Naive thymus-derived CD4-positive, alpha-beta T cell (primary cell): Measurements from ENCODE around the gene TTC39A. TPM values are rescaled to one million over a fixed set of nuclear protein-coding genes. Genes with fewer than 3 reads are reported as not detected.

Experiments used
- ATAC-seq: fragments of 150-1000 bp; cut with Tn5 transposase; 2 replicates; pipeline ENCODE4 v1.10.0; 2021; ENCODE audit warnings: mild to moderate bottlenecking, moderate library complexity
- CTCF ChIA-PET: fragments of 350-600 bp; sonication (Branson Sonifier 250); formaldehyde crosslinking; loops from one replicate; lab custom pipeline; 2021; ENCODE audit warnings: antibody characterized with exemption; lab: Charles Lee
- POLR2A ChIA-PET: fragments of 350-600 bp; sonication (Branson Sonifier 250); formaldehyde crosslinking; loops from one replicate; lab custom pipeline; 2021; ENCODE audit warnings: antibody characterized with exemption, inconsistent platforms; lab: Charles Lee
- DNase-seq, 9 donors: peaks; one replicate each; pipeline versions ENCODE4 v3.0.0 to v3.0.0-alpha.2; 2020 to 2022; ENCODE audit warnings: mixed read lengths in 1 of 9
- H3K27ac ChIP-seq: one replicate; pipeline ENCODE4 v1.7.0; 2013; ENCODE audit warnings: mild to moderate bottlenecking, low read depth, low read length, moderate library complexity
- H3K27me3 ChIP-seq, 2 donors: one replicate each; pipeline ENCODE4 v1.7.0; 2013; ENCODE audit warnings: low read length in 2 of 2, mild to moderate bottlenecking in 2 of 2, moderate library complexity in 2 of 2; ENCODE audit not compliant: control insufficient read depth in 2 of 2, insufficient read depth in 2 of 2
- H3K36me3 ChIP-seq, 3 experiments: 1 replicate in 2 of 3; 2 replicates in 1 of 3; pipeline ENCODE4 v1.7.0; 2013; ENCODE audit warnings: low read length in 3 of 3, mild to moderate bottlenecking in 3 of 3, moderate library complexity in 1 of 3; ENCODE audit not compliant: insufficient read depth in 3 of 3, control insufficient read depth in 2 of 3
- H3K4me1 ChIP-seq, 2 donors: one replicate each; pipeline ENCODE4 v1.7.0; 2013; ENCODE audit warnings: low read length in 2 of 2, mild to moderate bottlenecking in 2 of 2, moderate library complexity in 1 of 2; ENCODE audit not compliant: control insufficient read depth in 2 of 2, insufficient read depth in 2 of 2
- H3K4me3 ChIP-seq: 2 replicates; pipeline ENCODE4 v1.7.0; 2013; ENCODE audit warnings: mild to moderate bottlenecking, low read length
- H3K9me3 ChIP-seq, 3 experiments: 1 replicate in 2 of 3; 2 replicates in 1 of 3; pipeline ENCODE4 v1.7.0; 2013; ENCODE audit warnings: low read length in 3 of 3; ENCODE audit not compliant: control insufficient read depth in 2 of 3
- H3K27ac Mint-ChIP-seq, 9 donors: one replicate each; pipeline ENCODE4 v1.8.0; 2020 to 2022; ENCODE audit warnings: mixed read lengths in 9 of 9, mild to moderate bottlenecking in 8 of 9, moderate library complexity in 5 of 9, inconsistent platforms in 2 of 9
- H3K27me3 Mint-ChIP-seq, 5 donors: one replicate each; pipeline ENCODE4 v1.8.0; 2021 to 2022; ENCODE audit warnings: mixed read lengths in 5 of 5, mild to moderate bottlenecking in 1 of 5
- H3K36me3 Mint-ChIP-seq, 5 donors: one replicate each; pipeline ENCODE4 v1.8.0; 2020 to 2022; ENCODE audit warnings: mixed read lengths in 5 of 5, mild to moderate bottlenecking in 3 of 5, inconsistent platforms in 1 of 5
- H3K4me1 Mint-ChIP-seq, 7 donors: one replicate each; pipeline ENCODE4 v1.8.0; 2020 to 2022; ENCODE audit warnings: mixed read lengths in 7 of 7, mild to moderate bottlenecking in 3 of 7, inconsistent platforms in 1 of 7
- H3K4me3 Mint-ChIP-seq, 10 donors: one replicate each; pipeline ENCODE4 v1.8.0; 2020 to 2022; ENCODE audit warnings: mild to moderate bottlenecking in 10 of 10, mixed read lengths in 10 of 10, moderate library complexity in 6 of 10, inconsistent platforms in 2 of 10
- H3K9me3 Mint-ChIP-seq, 11 donors: one replicate each; pipeline ENCODE4 v1.8.0; 2020 to 2022; ENCODE audit warnings: mixed read lengths in 11 of 11, mild to moderate bottlenecking in 4 of 11, inconsistent platforms in 1 of 11, moderate library complexity in 1 of 11
- intact Hi-C, 2 donors: fragments of 100-400 bp; cut with micrococcal nuclease; formaldehyde crosslinking; loops; one replicate each; pipeline ENCODE4 v1.15.1; 2023
- polyA plus RNA-seq, 2 donors: library from polyadenylated mRNA; unstranded; fragments of 300-500 nt; fragmentation: Illumina TruSeq; gene quantifications; one replicate each; pipeline ENCODE4 v1.2.3, GENCODE V29; 2021
- total RNA-seq, 6 experiments: library from RNA in 5 of 6; stranded (reverse) in 5 of 6; gene quantifications; 1 replicate in 5 of 6; 2 replicates in 1 of 6; pipeline ENCODE4 v1.2.3 and lab custom pipeline; 2021 to 2026

TTC39A gene
- total and polyA plus RNA-seq, 7 experiments from 2014 or later: 0.16 TPM; not detected in 6

GRCh38 chr1:51296383-51297357 is 33.7 kb downstream of the TTC39A start:
- CTCF ChIA-PET: interaction anchor here (0.8 to 1.4 kb wide), 4 partner anchors 9 to 367 kb away, joined by 3 to 4 read pairs (median 4); no protein-coding TSS in a partner anchor
- no peaks in the 10 kb centered on the region for H3K9me3 ChIP-seq
- Mint-ChIP-seq H3K4me3 (peak overlapping the region; percentile 30 to 82 (median 70)), H3K27me3 (no peaks in the 10 kb centered on the region), H3K4me1 (peaks cover 0 to 28% (median 9%) of the 10 kb centered on the region in 7 donors), H3K27ac (peak overlapping the region in 2 of 9 donors; percentile 63 to 72), H3K36me3 (no peaks in the 10 kb centered on the region), H3K9me3 (no peaks in the 10 kb centered on the region)
- ATAC-seq (peak; percentile 86), DNase-seq (peak; percentile 25 to 82 (median 53))
- peak overlapping the region; percentile 59 for H3K4me3 ChIP-seq
- POLR2A ChIA-PET: no interaction called here
- H3K4me1 ChIP-seq: no peaks in the 10 kb centered on the region
- H3K27me3 ChIP-seq: no peaks in the 10 kb centered on the region
- intact Hi-C loops: loop anchor here (1.0 to 10.0 kb wide), 9 partner anchors 60 to 932 kb away; partner anchors contain the start of gene RNF11 (in 2 of the 2)
- no peaks in the 10 kb centered on the region for H3K36me3 ChIP-seq
- no peak overlapping the region for H3K27ac ChIP-seq

- Histone ChIP-seq H3K36me3 (no peaks in the 10 kb centered on the region), H3K4me1 (no peaks in the 10 kb centered on the region), H3K4me3 (no peak overlapping the region), H3K27ac (no peak overlapping the region), H3K9me3 (no peaks in the 10 kb centered on the region), H3K27me3 (no peaks in the 10 kb centered on the region)
- H3K4me1 Mint-ChIP-seq: peaks cover 0 to 28% (median 9%) of the 10 kb centered on the region in 7 donors
- no peak for DNase-seq
- ATAC-seq: no peak
- intact Hi-C loops: loop anchor here (1.0 to 10.0 kb wide), 7 partner anchors 81 to 931 kb away; no protein-coding TSS in a partner anchor
- no peaks in the 10 kb centered on the region for H3K36me3 Mint-ChIP-seq
- CTCF ChIA-PET: interaction anchor here (1.2 to 1.4 kb wide), 2 partner anchors 103 to 366 kb away, joined by 4 read pairs; no protein-coding TSS in a partner anchor
- H3K4me3 Mint-ChIP-seq: peak overlapping the region in 6 of 10 donors; percentile 30 to 78 (median 66)
- no peaks in the 10 kb centered on the region for H3K9me3 Mint-ChIP-seq
- no peaks in the 10 kb centered on the region for H3K27me3 Mint-ChIP-seq
- H3K27ac Mint-ChIP-seq: peak overlapping the region in 1 of 9 donors; percentile 33
- POLR2A ChIA-PET: no interaction called here
These were observed 34.4 kb downstream of the TTC39A start for GRCh38 chr1:51295926-51296325.

- no peak overlapping the region for H3K27ac ChIP-seq
- H3K4me3 ChIP-seq: no peak overlapping the region
- no peaks in the 10 kb centered on the region for H3K4me1 ChIP-seq
- POLR2A ChIA-PET: no interaction called here
- CTCF ChIA-PET: no interaction called here
- H3K9me3 Mint-ChIP-seq: no peaks in the 10 kb centered on the region
- peak overlapping the region in 1 of 9 donors; percentile 72 for H3K27ac Mint-ChIP-seq
- ATAC-seq (no peak), DNase-seq (no peak)
- no peaks in the 10 kb centered on the region for H3K27me3 Mint-ChIP-seq
- H3K4me1 Mint-ChIP-seq: peaks cover 0 to 28% (median 9%) of the 10 kb centered on the region in 7 donors
- no peak overlapping the region for H3K4me3 Mint-ChIP-seq
- intact Hi-C loops: loop anchor here (5.0 to 10.0 kb wide), 3 partner anchors 107 to 930 kb away; no protein-coding TSS in a partner anchor
- H3K36me3 Mint-ChIP-seq: peaks cover 0 to 3% (median 0%) of the 10 kb centered on the region in 5 donors
- H3K36me3 ChIP-seq: no peaks in the 10 kb centered on the region
- H3K27me3 ChIP-seq: no peaks in the 10 kb centered on the region
- H3K9me3 ChIP-seq: no peaks in the 10 kb centered on the region
These were observed 35.7 kb downstream of the TTC39A start for GRCh38 chr1:51294566-51295184.

GRCh38 chr1:51293898-51294515 is 36.4 kb downstream of the TTC39A start:
- H3K27me3 Mint-ChIP-seq: no peaks in the 10 kb centered on the region
- H3K4me3 Mint-ChIP-seq: no peak overlapping the region
- Histone ChIP-seq H3K4me1 (no peaks in the 10 kb centered on the region), H3K27me3 (no peaks in the 10 kb centered on the region), H3K9me3 (no peaks in the 10 kb centered on the region), H3K4me3 (no peak overlapping the region), H3K36me3 (no peaks in the 10 kb centered on the region), H3K27ac (no peak overlapping the region)
- H3K27ac Mint-ChIP-seq: no peak overlapping the region
- no peak for ATAC-seq
- no peak for DNase-seq
- H3K36me3 Mint-ChIP-seq: peaks cover 0 to 7% (median 0%) of the 10 kb centered on the region in 5 donors
- H3K4me1 Mint-ChIP-seq: peaks cover 0 to 28% (median 9%) of the 10 kb centered on the region in 7 donors
- CTCF ChIA-PET: no interaction called here
- intact Hi-C loops: loop anchor here in 1 of 2 donors (10.0 kb wide), 1 partner anchor 929 kb away; no protein-coding TSS in a partner anchor
- POLR2A ChIA-PET: no interaction called here
- no peaks in the 10 kb centered on the region for H3K9me3 Mint-ChIP-seq

GRCh38 chr1:51290489-51290847 is 39.9 kb downstream of the TTC39A start:
- H3K36me3 ChIP-seq: no peaks in the 10 kb centered on the region
- ATAC-seq (no peak), DNase-seq (no peak)
- Mint-ChIP-seq H3K36me3 (peaks cover 0 to 7% (median 0%) of the 10 kb centered on the region in 5 donors), H3K4me1 (peaks cover 0 to 8% (median 0%) of the 10 kb centered on the region in 7 donors), H3K4me3 (no peak overlapping the region), H3K9me3 (no peaks in the 10 kb centered on the region), H3K27me3 (no peaks in the 10 kb centered on the region), H3K27ac (no peak overlapping the region)
- POLR2A ChIA-PET: no interaction called here
- no peaks in the 10 kb centered on the region for H3K4me1 ChIP-seq
- no peak overlapping the region for H3K4me3 ChIP-seq
- intact Hi-C loops: loop anchor here in 1 of 2 donors (10.0 kb wide), 1 partner anchor 926 kb away; no protein-coding TSS in a partner anchor
- no peaks in the 10 kb centered on the region for H3K9me3 ChIP-seq
- no peak overlapping the region for H3K27ac ChIP-seq
- CTCF ChIA-PET: no interaction called here
- no peaks in the 10 kb centered on the region for H3K27me3 ChIP-seq
